ENCODE data around the gene TGFBR2. TPM values are rescaled to one million over a fixed set of nuclear protein-coding genes. Genes with fewer than 3 reads are reported as not detected.

TGFBR2 gene
- total RNA-seq, 1 donor from 2014 or later = 68.7 TPM

- Mint-ChIP-seq H3K27me3 (ENCODE audit: unreplicated experiment) (peaks cover 1% of the 10 kb centered on the region), H3K4me3 (ENCODE audit: unreplicated experiment) (no peak overlapping the region), H3K9me3 (ENCODE audit: unreplicated experiment) (no peaks in the 10 kb centered on the region), H3K4me1 (ENCODE audit: unreplicated experiment) (peaks cover 80% of the 10 kb centered on the region), H3K27ac (ENCODE audit: unreplicated experiment) (no peak overlapping the region), H3K36me3 (ENCODE audit: low read depth, unreplicated experiment) (peaks cover 28% of the 10 kb centered on the region)
- TF ChIP-seq CTCF (IDR thresholded peaks at IDR 0.05; ENCODE audit: unreplicated experiment) = no peak
- no peak for DNase-seq (ENCODE audit: low spot score)
Measured at GRCh38 chr3:30662836-30663235, 56.4 kb downstream of the TGFBR2 start.

GRCh38 chr3:30663533-30664241 lies 57.3 kb downstream of the TGFBR2 start:
- peaks cover 32% of the 10 kb centered on the region for H3K36me3 Mint-ChIP-seq (ENCODE audit: low read depth, unreplicated experiment)
- peak overlapping the region; percentile 90 for H3K27ac Mint-ChIP-seq (ENCODE audit: unreplicated experiment)
- peaks cover 80% of the 10 kb centered on the region for H3K4me1 Mint-ChIP-seq (ENCODE audit: unreplicated experiment)
- no peak for TF ChIP-seq CTCF (IDR thresholded peaks at IDR 0.05; ENCODE audit: unreplicated experiment)
- no peak for DNase-seq (ENCODE audit: low spot score)
- H3K9me3 Mint-ChIP-seq (ENCODE audit: unreplicated experiment) = no peaks in the 10 kb centered on the region
- H3K4me3 Mint-ChIP-seq (ENCODE audit: unreplicated experiment) = no peak overlapping the region
- peaks cover 1% of the 10 kb centered on the region for H3K27me3 Mint-ChIP-seq (ENCODE audit: unreplicated experiment)

DNA sequence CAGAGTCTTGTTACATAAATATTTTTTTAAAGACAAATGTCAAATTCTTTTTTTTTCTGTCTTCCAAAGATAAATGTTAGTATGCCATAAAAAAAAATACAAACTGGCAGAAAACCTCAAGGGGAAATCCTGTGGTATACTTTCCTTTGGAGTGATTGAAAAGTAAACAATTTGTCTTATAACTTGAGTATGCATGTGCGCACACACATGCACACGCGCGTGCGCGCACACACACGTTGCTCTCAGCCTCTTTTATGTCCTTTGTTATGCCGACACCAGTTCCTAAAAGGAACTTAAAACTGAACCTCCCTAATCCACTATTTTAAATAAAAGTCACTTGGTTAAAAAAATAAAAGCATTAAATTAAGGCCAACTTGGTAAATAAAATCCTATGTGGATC lies 58.1 kb downstream of the TGFBR2 start:
- no peak overlapping the region for H3K4me3 Mint-ChIP-seq (ENCODE audit: unreplicated experiment)
- H3K27me3 Mint-ChIP-seq (ENCODE audit: unreplicated experiment) = peaks cover 4% of the 10 kb centered on the region
- TF ChIP-seq CTCF (IDR thresholded peaks at IDR 0.05; ENCODE audit: unreplicated experiment) = no peak
- no peaks in the 10 kb centered on the region for H3K9me3 Mint-ChIP-seq (ENCODE audit: unreplicated experiment)
- no peak for DNase-seq (ENCODE audit: low spot score)
- H3K36me3 Mint-ChIP-seq (ENCODE audit: low read depth, unreplicated experiment) = peaks cover 37% of the 10 kb centered on the region
- H3K4me1 Mint-ChIP-seq (ENCODE audit: unreplicated experiment) = peaks cover 78% of the 10 kb centered on the region
- peak overlapping the region; percentile 95 for H3K27ac Mint-ChIP-seq (ENCODE audit: unreplicated experiment)

GRCh38 chr3:30664884-30665283 lies 58.5 kb downstream of the TGFBR2 start:
- Mint-ChIP-seq H3K4me1 (ENCODE audit: unreplicated experiment) (peaks cover 75% of the 10 kb centered on the region), H3K27me3 (ENCODE audit: unreplicated experiment) (peaks cover 4% of the 10 kb centered on the region), H3K4me3 (ENCODE audit: unreplicated experiment) (peak overlapping the region; percentile 72), H3K9me3 (ENCODE audit: unreplicated experiment) (no peaks in the 10 kb centered on the region), H3K36me3 (ENCODE audit: low read depth, unreplicated experiment) (peaks cover 40% of the 10 kb centered on the region), H3K27ac (ENCODE audit: unreplicated experiment) (peak overlapping the region; percentile 95)
- no peak for TF ChIP-seq CTCF (IDR thresholded peaks at IDR 0.05; ENCODE audit: unreplicated experiment)
- no peak for DNase-seq (ENCODE audit: low spot score)

DNA sequence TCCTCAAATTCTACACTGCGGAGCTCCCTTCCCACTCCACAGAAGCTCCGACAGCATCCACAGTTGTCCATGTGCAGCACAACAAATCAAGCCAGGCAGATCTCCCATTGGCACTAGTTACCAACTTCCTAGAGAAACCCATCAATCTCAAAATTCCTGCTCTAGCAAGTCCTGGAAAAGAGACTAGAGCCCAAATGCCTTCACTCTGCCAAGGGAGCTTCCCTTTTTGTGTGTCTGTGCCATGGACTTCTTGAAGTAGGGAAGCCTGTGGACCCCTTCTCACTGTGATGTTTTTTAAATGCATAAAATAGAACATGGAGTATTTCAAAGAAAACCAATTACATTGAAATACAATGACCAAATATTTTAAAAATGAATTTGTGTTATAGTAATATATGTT lies 59.1 kb downstream of the TGFBR2 start:
- TF ChIP-seq CTCF (IDR thresholded peaks at IDR 0.05; ENCODE audit: unreplicated experiment) = no peak
- Mint-ChIP-seq H3K27me3 (ENCODE audit: unreplicated experiment) (peaks cover 4% of the 10 kb centered on the region), H3K27ac (ENCODE audit: unreplicated experiment) (peak overlapping the region; percentile 95), H3K4me1 (ENCODE audit: unreplicated experiment) (peaks cover 79% of the 10 kb centered on the region), H3K9me3 (ENCODE audit: unreplicated experiment) (no peaks in the 10 kb centered on the region), H3K36me3 (ENCODE audit: low read depth, unreplicated experiment) (peaks cover 42% of the 10 kb centered on the region), H3K4me3 (ENCODE audit: unreplicated experiment) (no peak overlapping the region)
- no peak for DNase-seq (ENCODE audit: low spot score)
